Measurements from ENCODE around the gene EP300.
"Not testable (repeated sequence)": the region's sequence is repeated elsewhere in the genome, so short reads cannot be mapped to it uniquely, and the experiment has no call there.

Gene EP300

GRCh38 chr22:41085842-41086241 is 6.5 kb upstream of the EP300 start:
- DNase-seq: no peak

GRCh38 chr22:41091132-41092022 is 1.0 kb upstream of the EP300 start:
- peak; percentile 88 for DNase-seq

- no peak for DNase-seq
Observed at GRCh38 chr22:41092847-41093411, 537 bp downstream of the EP300 start.

GRCh38 chr22:41094041-41094593 is 1.7 kb downstream of the EP300 start:
- DNase-seq: no peak

- DNase-seq: no peak
Observed at GRCh38 chr22:41096391-41096790, 4.0 kb downstream of the EP300 start.

GRCh38 chr22:41096841-41097240 is 4.4 kb downstream of the EP300 start:
- no peak for DNase-seq

- DNase-seq: no peak
Observed at GRCh38 chr22:41099036-41099435, 6.6 kb downstream of the EP300 start.

- no peak for DNase-seq
Observed at GRCh38 chr22:41106122-41106968, 14.0 kb downstream of the EP300 start.

GRCh38 chr22:41106969-41107325 is 14.6 kb downstream of the EP300 start:
- DNase-seq: not testable (repeated sequence)

- DNase-seq: no peak
Observed at GRCh38 chr22:41110968-41111367, 18.6 kb downstream of the EP300 start.

GRCh38 chr22:41116342-41116741 is 23.9 kb downstream of the EP300 start:
- DNase-seq: no peak

GRCh38 chr22:41117127-41117965 is 25.0 kb downstream of the EP300 start:
- no peak for DNase-seq

- no peak for DNase-seq
Observed at GRCh38 chr22:41123151-41123550, 30.8 kb downstream of the EP300 start.

GRCh38 chr22:41124086-41124485 is 31.7 kb downstream of the EP300 start:
- DNase-seq: no peak

GRCh38 chr22:41127451-41127850 is 35.1 kb downstream of the EP300 start:
- DNase-seq: no peak

- no peak for DNase-seq
Observed at GRCh38 chr22:41128606-41129005, 36.2 kb downstream of the EP300 start.

- no peak for DNase-seq
Observed at GRCh38 chr22:41132550-41132949, 40.2 kb downstream of the EP300 start.

GRCh38 chr22:41140365-41140957 is 48.1 kb downstream of the EP300 start:
- no peak for DNase-seq

- DNase-seq: not testable (repeated sequence)
Observed at GRCh38 chr22:41145921-41146320, 53.5 kb downstream of the EP300 start.

- DNase-seq: no peak
Observed at GRCh38 chr22:41146573-41146972, 54.2 kb downstream of the EP300 start.

GRCh38 chr22:41147722-41148121 is 55.3 kb downstream of the EP300 start:
- no peak for DNase-seq

GRCh38 chr22:41152902-41153301 is 60.5 kb downstream of the EP300 start:
- no peak for DNase-seq
